Sigmoid colon (tissue), 7 donors: ENCODE measurements around the gene CLN6. TPM values are rescaled to one million over a fixed set of nuclear protein-coding genes. Genes with fewer than 3 reads are reported as not detected.
A peak's percentile ranks its signal among the peaks of the same experiment; 100 is the strongest.
"Not testable (repeated sequence)": the region's sequence is repeated elsewhere in the genome, so short reads cannot be mapped to it uniquely, and the experiment has no call there.

ENCODE experiments used
- DNase-seq: peaks from one replicate; pipeline ENCODE4 v3.0.0-alpha.2; 2019
- H3K27ac ChIP-seq, 4 donors: fragments of 200-600 bp; sonication (generic); one replicate each; pipeline ENCODE4 v1.5.1; 2016 to 2019; ENCODE audit warnings: mild to moderate bottlenecking in 1 of 4
- H3K27me3 ChIP-seq, 3 donors: fragments of 200-600 bp; sonication (generic); one replicate each; pipeline ENCODE4 v1.5.1; 2019; ENCODE audit warnings: mild to moderate bottlenecking in 1 of 3
- H3K36me3 ChIP-seq, 4 donors: fragments of 200-600 bp; sonication (generic); one replicate each; pipeline ENCODE4 v1.5.1; 2016 to 2019
- H3K4me1 ChIP-seq, 4 donors: fragments of 200-600 bp; sonication (generic); one replicate each; pipeline ENCODE4 v1.5.1; 2017 to 2019
- H3K4me3 ChIP-seq, 4 donors: fragments of 200-600 bp; sonication (generic); one replicate each; pipeline ENCODE4 v1.5.1; 2017 to 2019; ENCODE audit warnings: mild to moderate bottlenecking in 2 of 4, moderate library complexity in 1 of 4
- H3K9me3 ChIP-seq, 4 donors: fragments of 200-600 bp in 3 of 4; sonication (generic) in 3 of 4; one replicate each; pipeline versions ENCODE4 v1.5.1 to v1.6.1; 2013 to 2019
- EP300 ChIP-seq, 4 donors: sonication (generic); formaldehyde crosslinking; IDR thresholded peaks; one replicate each; pipeline ENCODE4 v1.6.1; 2017; ENCODE audit warnings: antibody characterized with exemption in 4 of 4
- POLR2A ChIP-seq, 2 donors: fragments of 450-650 bp; IDR thresholded peaks; one replicate each; pipeline ENCODE4 v1.6.1; 2016; ENCODE audit warnings: antibody characterized with exemption in 2 of 2, mild to moderate bottlenecking in 2 of 2, moderate library complexity in 2 of 2
- POLR2AphosphoS5 ChIP-seq, 4 donors: sonication (generic); formaldehyde crosslinking; IDR thresholded peaks; one replicate each; pipeline ENCODE4 v1.6.1; 2017; ENCODE audit warnings: antibody characterized with exemption in 4 of 4
- WGBS, 2 donors: extraction: QIAGEN DNeasy Blood & Tissue Kit; methylation state at CpG; one replicate each; pipeline ENCODE4 v1.1.7; 2013; 5-methylcytosine and 5-hydroxymethylcytosine counted together
- intact Hi-C: fragments of 100-400 bp; cut with DNase I; formaldehyde crosslinking; loops from one replicate; pipeline ENCODE4 v1.15.1; 2023
- polyA plus RNA-seq, 3 donors: library from polyadenylated mRNA; stranded (reverse); fragments of 200-250 nt; gene quantifications; one replicate each; pipeline ENCODE4 v1.2.3, GENCODE V29; 2013
- total RNA-seq, 4 donors: library from RNA; depleted of rRNA; stranded (reverse); fragments of >200 nt; gene quantifications; one replicate each; pipeline ENCODE4 v1.1.0, GENCODE V29; 2016
- TF ChIP-seq, protein P1 (sequence below), 4 experiments: fragments of 450-650 bp in 3 of 4; fragments of 200-600 bp in 1 of 4; IDR thresholded peaks; one replicate each; pipeline ENCODE4 v1.5.1; 2016 to 2019; ENCODE audit warnings: antibody characterized with exemption in 4 of 4, mild to moderate bottlenecking in 3 of 4, moderate library complexity in 2 of 4
- donor health status: healthy with polysubstance abuse.
- donor health status: Bipolar disorder and iron deficiency.
- donor health status: healthy.

The CLN6 gene
- total and polyA plus RNA-seq, 7 donors = 5.4 to 43.3 (median 10.4) TPM

DNA sequence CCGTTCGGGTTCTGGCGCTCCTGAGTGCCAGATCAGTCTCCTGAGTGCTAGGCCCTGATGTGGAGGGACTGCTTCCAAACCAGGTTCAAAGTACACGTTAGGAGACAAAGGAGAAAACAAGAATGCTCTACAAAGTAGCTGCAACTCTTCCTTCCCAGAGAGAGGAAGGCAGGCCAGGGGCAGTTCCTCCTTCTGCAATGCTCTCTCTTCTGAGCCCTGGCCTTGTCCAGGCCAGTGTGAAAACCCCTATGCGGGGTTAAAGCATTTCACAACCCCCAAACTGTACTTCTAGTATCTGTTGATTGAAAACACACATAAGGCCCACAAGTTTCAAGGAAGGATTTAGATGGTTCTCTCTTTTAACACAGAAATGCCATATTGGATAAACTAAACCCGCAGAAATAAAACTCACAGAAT is 14.7 kb downstream of the CLN6 start:
- Histone ChIP-seq H3K4me3 (no peak overlapping the region), H3K9me3 (no peaks in the 10 kb centered on the region), H3K27me3 (no peaks in the 10 kb centered on the region), H3K27ac (no peak overlapping the region), H3K4me1 (peaks cover 0 to 14% (median 13%) of the 10 kb centered on the region in 4 donors), H3K36me3 (peaks cover 0 to 20% (median 0%) of the 10 kb centered on the region in 4 donors)
- DNase-seq = peak; percentile 41
- no peak for TF ChIP-seq POLR2AphosphoS5 (IDR thresholded peaks at IDR 0.05)
- TF ChIP-seq POLR2A (IDR thresholded peaks at IDR 0.05) = no peak
- TF ChIP-seq EP300 (IDR thresholded peaks at IDR 0.05) = no peak
- TF ChIP-seq, protein P1, sequence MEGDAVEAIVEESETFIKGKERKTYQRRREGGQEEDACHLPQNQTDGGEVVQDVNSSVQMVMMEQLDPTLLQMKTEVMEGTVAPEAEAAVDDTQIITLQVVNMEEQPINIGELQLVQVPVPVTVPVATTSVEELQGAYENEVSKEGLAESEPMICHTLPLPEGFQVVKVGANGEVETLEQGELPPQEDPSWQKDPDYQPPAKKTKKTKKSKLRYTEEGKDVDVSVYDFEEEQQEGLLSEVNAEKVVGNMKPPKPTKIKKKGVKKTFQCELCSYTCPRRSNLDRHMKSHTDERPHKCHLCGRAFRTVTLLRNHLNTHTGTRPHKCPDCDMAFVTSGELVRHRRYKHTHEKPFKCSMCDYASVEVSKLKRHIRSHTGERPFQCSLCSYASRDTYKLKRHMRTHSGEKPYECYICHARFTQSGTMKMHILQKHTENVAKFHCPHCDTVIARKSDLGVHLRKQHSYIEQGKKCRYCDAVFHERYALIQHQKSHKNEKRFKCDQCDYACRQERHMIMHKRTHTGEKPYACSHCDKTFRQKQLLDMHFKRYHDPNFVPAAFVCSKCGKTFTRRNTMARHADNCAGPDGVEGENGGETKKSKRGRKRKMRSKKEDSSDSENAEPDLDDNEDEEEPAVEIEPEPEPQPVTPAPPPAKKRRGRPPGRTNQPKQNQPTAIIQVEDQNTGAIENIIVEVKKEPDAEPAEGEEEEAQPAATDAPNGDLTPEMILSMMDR (IDR thresholded peaks at IDR 0.05) = no peak
- 77 to 78% methylated on average over 6 of the region's 6 CpGs for WGBS, 2 donors
- intact Hi-C loops = loop anchor here (10.0 kb wide), 1 partner anchor 160 kb away; the partner anchor contains the start of gene PIAS1

DNA sequence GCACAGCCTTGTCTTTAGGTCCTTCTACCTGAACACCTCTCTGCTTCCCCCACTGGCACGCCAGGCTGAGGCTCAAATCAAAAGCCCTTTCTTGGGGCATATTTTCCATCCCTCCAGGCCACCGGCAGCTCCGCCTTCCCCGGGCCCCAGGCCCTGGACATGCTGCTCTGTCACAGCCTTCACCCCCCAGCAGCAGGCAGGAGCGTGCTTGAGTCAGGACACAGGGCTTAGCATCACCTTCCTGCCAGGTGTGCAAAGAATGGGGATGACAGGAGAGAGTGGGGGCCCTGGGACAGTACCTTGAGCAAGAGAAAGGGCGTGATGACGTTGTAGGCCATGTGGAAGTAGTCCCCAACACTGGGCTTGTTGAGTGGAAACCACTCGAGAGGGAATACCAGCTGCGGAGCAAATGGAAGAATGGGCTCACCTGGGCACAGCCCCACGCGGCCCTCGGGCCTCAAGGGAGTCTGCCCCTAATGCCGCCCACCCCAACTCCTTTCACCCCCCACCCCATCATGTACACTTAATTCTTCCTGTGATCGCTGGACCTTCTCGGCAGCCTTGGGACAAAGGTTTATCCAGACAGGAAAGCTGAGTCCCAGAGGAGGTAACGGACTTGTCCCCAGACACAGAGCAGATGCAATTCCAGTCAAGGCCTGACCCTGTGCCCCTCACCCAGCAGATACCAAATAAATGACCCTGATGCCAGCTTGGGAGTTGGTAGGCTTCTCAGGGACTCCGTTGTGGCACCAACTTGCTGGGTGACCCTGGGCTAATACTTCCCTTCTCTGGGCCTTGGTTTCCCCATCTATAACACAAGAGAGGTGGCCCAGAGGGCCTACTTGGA is 15.3 kb downstream of the CLN6 start:
- TF ChIP-seq, protein P1 (IDR thresholded peaks at IDR 0.05) = no peak
- TF ChIP-seq EP300 (IDR thresholded peaks at IDR 0.05) (no peak), POLR2AphosphoS5 (IDR thresholded peaks at IDR 0.05) (no peak), POLR2A (IDR thresholded peaks at IDR 0.05) (no peak)
- H3K27ac ChIP-seq = no peak overlapping the region
- intact Hi-C loops = loop anchor here (10.0 kb wide), 1 partner anchor 159 kb away; the partner anchor contains the start of gene PIAS1
- no peaks in the 10 kb centered on the region for H3K27me3 ChIP-seq
- DNase-seq = peak; percentile 52
- H3K9me3 ChIP-seq = no peaks in the 10 kb centered on the region
- WGBS, 2 donors = 96% methylated on average over 17 of the region's 17 CpGs
- H3K4me3 ChIP-seq = no peak overlapping the region
- H3K4me1 ChIP-seq = peaks cover 0 to 15% (median 14%) of the 10 kb centered on the region in 4 donors
- H3K36me3 ChIP-seq = peaks cover 0 to 20% (median 0%) of the 10 kb centered on the region in 4 donors

DNA sequence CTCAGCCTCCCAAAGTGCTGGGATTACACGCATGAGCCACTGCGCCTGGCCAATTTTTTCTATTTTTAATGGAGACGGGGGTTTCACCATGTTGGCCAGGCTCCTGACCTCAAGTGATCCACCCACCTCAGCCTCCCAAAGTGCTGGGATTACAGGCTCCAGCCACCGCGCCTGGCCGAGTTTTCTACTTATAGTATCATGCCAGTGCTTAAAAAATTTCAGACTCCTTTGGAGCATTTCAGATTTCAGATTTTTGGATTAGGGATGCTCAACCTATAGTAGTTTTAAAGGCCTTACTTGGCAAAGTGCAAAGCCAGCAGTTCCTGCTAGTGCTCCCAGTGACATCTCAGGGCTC is 16.1 kb downstream of the CLN6 start:
- H3K9me3 ChIP-seq, H3K27ac ChIP-seq, H3K4me3 ChIP-seq, H3K27me3 ChIP-seq: not testable (repeated sequence)
- intact Hi-C loops = loop anchor here (10.0 kb wide), 1 partner anchor 159 kb away; the partner anchor contains the start of gene PIAS1
- DNase-seq = peak; percentile 34
- Histone ChIP-seq H3K4me1 (peaks cover 0 to 15% (median 14%) of the 10 kb centered on the region in 4 donors), H3K36me3 (peaks cover 0 to 20% (median 0%) of the 10 kb centered on the region in 4 donors)
- 91 to 97% methylated on average over 6 of the region's 6 CpGs for WGBS, 2 donors

DNA sequence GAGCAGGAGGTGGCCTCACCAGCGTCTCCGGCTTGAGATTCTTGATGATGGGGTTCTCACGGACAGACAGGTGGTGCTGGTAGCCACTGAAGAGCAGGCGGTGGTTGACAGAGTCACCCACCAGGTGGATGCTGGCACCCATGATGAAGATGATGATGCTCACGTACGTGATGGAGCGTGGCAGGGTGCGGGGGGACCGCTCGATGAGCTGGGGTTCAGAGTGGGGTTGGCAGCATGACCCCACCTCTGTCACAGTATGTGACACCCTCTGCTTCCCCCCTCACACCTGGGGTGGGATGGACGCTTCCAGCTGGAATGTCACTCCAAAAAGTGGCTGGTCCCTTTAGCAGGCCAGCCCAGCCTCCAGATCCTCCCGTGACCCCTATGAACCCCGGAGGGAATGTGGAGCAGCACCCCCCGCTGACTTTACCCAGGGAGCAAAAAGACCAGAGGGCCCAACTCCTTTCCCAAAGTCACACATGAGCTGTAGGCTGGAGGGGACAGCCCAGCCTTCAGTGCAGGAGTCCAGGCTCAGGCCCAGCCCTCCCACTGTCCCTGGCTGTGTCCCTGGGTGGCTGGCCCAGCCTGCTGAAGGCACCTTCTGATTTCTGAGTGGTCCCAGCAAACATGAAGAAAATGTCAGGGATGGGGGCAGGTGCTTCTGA is 17.7 kb downstream of the CLN6 start:
- Histone ChIP-seq H3K4me3 (no peak overlapping the region), H3K36me3 (peaks cover 0 to 8% (median 0%) of the 10 kb centered on the region in 4 donors), H3K27ac (no peak overlapping the region), H3K27me3 (no peaks in the 10 kb centered on the region), H3K4me1 (peaks cover 0 to 15% (median 14%) of the 10 kb centered on the region in 4 donors), H3K9me3 (no peaks in the 10 kb centered on the region)
- intact Hi-C loops = loop anchor here (2.0 to 10.0 kb wide), 2 partner anchors 157 to 349 kb away; partner anchors contain the start of gene PIAS1
- TF ChIP-seq EP300 (IDR thresholded peaks at IDR 0.05) = no peak
- TF ChIP-seq POLR2AphosphoS5 (IDR thresholded peaks at IDR 0.05) = no peak
- TF ChIP-seq, protein P1 (IDR thresholded peaks at IDR 0.05) = no peak
- no peak for TF ChIP-seq POLR2A (IDR thresholded peaks at IDR 0.05)
- DNase-seq = peak; percentile 62
- 94 to 95% methylated on average over 14 of the region's 14 CpGs for WGBS, 2 donors
